ENCODE results near the gene CBX7.

CBX7 gene

DNA sequence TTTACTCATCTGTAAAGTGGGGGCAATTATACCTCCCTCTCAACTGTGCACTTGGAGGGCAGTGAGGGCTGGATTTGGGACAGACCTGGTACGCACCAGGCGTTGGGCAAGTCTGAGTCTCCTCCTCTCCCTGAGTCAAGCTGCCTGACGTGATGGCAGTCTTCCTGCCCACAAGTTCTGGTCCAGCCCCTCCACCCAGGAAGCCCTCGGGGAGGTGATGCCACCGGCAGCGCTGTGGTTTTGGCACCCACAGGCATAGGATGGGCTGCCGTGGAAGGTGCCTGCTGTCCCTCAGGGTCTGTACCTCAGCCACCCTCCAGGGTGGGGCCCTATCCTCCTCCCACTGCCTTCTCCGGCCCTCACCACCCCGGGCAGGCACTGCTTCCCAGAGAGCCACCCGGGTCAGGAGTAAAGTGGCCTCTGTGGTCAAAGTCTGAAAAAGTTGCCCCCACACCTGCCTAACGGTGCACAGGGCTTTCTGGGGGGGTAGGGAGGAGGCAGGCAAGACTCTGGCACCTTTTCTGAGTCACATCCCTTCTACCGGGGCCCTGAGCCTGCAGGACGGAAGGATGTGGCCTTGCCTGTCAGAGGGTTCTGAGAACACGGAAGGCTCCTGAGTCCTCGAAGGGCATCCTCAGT, 61.9 kb downstream of the CBX7 start:
- DNase-seq = peak; percentile 51 to 71

DNA sequence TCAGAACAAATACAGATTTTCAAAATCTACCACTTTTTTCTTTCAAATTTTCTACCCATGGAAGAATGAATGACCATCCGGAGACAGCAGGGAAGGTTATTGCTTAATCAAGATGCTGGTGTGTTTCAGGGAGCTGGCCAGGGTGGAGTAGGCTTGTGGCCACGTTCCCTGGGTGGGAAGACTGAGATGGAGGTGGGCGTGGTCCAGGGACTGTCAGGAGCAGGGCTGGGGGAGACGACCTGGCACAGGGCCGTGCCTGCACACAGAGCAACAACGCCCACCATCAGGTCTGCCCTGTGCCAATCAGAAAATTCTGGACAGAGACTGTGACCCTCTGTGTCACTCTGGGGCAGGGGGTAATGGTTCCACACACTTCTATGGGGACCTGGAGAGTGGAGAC, 62.6 kb downstream of the CBX7 start:
- no peak for DNase-seq

DNA sequence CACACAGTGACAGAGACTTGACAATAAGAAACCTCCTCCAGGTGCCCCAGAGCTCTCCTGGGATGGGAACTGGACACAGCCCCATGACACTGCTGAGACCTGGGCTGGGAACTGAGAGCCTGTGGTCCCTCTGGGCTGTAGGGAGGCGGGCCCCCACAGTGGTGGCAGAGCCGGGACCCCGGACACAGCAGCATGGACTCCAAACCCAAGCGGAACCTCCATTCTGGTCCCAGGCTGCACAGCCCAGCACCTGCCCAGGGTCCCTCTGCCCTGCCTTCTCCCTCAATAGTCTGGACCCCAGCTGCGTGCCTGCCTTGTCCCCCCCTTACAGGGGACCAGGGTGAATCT, 63.8 kb downstream of the CBX7 start:
- DNase-seq = no peak

DNA sequence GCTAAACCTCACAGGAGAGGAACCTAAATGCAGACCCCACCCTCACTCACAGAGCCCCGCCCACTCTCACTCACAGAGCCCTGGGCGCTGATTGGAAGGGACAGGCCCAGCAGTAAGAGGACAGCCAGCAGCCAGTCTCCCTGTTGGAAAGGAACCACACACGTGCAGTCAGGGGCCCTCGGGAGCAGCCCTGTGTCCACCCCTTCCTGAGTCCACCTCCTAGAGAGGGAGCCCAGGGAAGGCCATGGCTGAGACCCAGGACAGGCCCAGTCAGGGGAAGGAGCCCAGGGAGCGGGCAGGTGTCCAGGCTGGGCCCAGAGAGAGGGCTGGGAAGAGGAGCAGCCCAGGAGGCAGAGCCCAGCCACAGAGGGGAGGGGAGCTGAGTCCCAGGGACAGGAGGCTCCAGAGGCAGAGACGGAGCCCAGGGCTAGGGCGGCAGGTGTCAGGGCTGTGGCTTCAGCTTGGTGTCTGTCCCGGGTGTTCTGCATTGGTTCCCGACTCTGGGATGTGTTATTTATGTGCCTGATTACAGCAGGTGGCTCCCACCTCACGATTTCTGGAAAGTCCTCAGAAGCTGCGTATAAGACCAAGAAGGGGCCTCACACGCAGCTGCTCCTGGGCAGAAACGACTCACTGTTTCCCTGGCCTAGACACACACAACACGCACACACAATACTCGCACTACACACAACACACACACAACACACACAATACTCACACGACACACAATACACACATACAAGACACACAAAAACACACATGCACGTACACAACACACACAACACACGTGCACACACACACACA, 64.4 kb downstream of the CBX7 start:
- no peak for DNase-seq

DNA sequence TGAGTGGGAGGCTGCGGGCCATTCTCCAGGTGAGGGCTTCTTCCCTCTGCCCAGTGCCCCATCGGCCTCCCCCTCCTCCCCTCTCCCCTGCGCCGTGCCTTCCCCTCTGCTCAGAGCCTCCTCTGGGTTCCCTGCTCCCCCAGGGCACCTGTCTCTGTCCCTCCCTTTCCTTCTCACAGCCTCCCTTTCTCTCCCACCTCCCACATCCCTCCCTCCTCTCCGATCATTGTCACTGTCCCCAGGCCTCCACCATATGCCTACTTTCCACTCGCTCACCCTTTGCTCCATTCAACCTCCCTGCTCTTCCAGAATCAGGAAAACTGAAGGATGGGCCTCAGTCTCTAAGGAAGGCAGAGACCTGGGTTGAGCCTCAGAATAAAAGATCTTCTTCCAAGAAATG, 65.4 kb downstream of the CBX7 start:
- DNase-seq = no peak

DNA sequence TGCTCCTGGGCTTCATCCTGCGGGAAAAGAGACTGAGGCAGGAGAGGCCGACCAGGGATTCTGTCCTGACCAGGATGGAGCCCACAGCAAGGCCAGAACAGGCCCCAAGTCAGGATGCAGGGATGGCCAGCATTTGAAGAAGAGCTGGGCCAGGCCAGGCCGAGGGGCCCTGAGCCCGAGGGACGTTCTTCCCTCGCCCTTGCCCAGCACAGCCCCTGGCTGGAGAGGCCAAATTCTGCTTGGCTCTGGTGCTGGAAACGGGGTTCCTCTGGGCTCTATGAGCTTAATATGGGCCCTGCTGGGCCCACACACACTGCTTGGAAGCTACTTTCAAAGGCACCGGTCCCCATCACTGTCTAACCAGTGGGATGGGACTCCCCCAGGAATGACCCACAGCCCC, 67.8 kb downstream of the CBX7 start:
- DNase-seq = no peak

DNA sequence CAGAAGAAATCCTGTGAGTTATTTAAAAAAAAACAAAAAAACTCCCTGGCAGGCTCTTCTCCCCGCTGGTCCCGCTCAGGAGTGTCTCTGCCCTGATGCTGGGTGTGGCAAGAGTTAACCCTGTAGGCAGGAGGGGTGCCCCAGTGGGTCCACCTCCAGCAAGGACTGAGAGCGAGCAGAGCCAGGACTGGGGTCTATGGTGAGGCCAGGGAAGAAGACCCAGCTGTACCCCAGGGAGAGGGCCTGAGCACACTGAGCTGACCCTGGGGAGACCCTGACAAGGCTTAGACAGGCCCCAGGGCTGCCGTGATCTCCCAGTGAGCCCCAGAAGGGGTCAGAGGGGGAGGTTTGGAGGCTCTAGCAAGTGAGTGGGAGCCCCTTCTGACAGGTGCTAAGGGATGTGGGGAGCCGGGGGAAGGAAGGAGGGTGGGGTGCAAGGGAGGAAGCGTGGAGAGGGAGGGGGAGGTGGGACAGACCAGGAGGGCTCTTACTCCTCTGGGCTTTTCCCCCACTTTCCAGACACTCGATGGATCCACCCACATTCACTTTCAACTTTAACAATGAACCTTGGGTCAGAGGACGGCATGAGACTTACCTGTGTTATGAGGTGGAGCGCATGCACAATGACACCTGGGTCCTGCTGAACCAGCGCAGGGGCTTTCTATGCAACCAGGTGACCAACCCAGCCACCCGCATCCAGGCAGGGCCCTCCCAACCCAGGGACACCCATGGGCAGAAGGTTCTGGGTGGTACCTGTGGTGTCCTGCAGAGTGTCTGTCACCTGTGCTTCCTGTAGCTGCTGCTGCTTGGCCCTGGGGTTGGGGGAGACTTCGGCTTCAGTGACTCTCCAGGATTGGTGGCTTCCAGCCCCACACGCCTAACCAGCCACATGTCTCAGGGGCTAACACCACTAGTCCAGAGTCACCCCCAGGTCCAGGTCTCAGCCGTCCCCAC, 69.0 kb downstream of the CBX7 start:
- DNase-seq = no peak

DNA sequence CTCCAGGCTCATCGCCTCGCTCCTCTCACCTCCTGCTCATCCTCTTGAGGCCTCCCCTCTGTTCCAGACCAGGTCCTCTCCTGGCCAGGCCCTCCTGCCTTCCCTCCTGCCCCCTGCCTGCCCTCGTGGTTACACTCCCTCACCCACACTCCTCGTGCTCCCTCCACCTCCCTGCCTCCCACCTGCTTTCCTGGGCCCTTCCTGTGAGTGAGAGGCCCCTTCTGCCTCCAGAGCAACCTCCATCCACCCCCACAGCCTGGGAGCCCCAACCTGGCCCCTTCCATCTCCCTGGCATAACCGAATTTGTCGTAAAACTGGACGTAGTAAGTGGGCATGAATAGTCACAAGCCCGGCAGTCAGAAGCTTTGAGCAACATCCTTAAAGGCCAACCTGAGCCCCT, 70.9 kb downstream of the CBX7 start:
- DNase-seq = no peak

DNA sequence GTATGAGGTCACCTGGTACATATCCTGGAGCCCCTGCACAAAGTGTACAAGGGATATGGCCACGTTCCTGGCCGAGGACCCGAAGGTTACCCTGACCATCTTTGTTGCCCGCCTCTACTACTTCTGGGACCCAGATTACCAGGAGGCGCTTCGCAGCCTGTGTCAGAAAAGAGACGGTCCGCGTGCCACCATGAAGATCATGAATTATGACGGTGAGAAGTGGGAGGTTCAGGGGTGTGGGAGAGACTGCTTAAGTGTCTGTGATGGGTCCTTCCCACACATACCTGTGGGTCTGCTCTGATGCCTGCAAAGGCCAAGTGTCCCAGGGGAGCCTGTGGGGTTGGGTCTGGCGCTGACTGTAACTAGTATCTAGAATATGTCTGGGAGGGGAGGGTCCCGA, 71.5 kb downstream of the CBX7 start:
- DNase-seq = no peak
